Uterus (tissue), 4 donors: ENCODE data around the gene CAPG. TPM values are rescaled to one million over a fixed set of nuclear protein-coding genes. Genes with fewer than 3 reads are reported as not detected.

Experiments used
- DNase-seq, 2 donors: peaks; one replicate each; pipeline ENCODE4 v3.0.0-alpha.2; 2019 to 2020
- H3K27ac ChIP-seq, 2 donors: fragments of 200-600 bp; sonication (generic); 1 replicate in 1 of 2; 2 replicates in 1 of 2; pipeline ENCODE4 v1.5.1; 2016 to 2018
- H3K27me3 ChIP-seq, 2 donors: fragments of 200-600 bp; sonication (generic); one replicate each; pipeline ENCODE4 v1.5.1; 2018 to 2019; ENCODE audit warnings: control low read depth in 1 of 2
- H3K36me3 ChIP-seq, 2 donors: fragments of 200-600 bp; sonication (generic); one replicate each; pipeline ENCODE4 v1.5.1; 2019; ENCODE audit warnings: control low read depth in 1 of 2
- H3K4me1 ChIP-seq, 2 donors: fragments of 200-600 bp; sonication (generic); one replicate each; pipeline ENCODE4 v1.5.1; 2018 to 2019; ENCODE audit warnings: control low read depth in 1 of 2
- H3K4me3 ChIP-seq, 2 donors: fragments of 200-600 bp; sonication (generic); 1 replicate in 1 of 2; 2 replicates in 1 of 2; pipeline ENCODE4 v1.5.1; 2018 to 2019; ENCODE audit warnings: mild to moderate bottlenecking in 1 of 2
- H3K9me3 ChIP-seq, 2 donors: fragments of 200-600 bp; sonication (generic); one replicate each; pipeline ENCODE4 v1.5.1; 2019; ENCODE audit warnings: control low read depth in 1 of 2
- CTCF ChIP-seq, 4 experiments: fragments of 200-600 bp in 2 of 4; fragments of 450-650 bp in 2 of 4; sonication (generic) in 2 of 4; IDR thresholded peaks; one replicate each; pipeline ENCODE4 v1.5.1; 2016 to 2019; ENCODE audit warnings: antibody characterized with exemption in 4 of 4, mild to moderate bottlenecking in 2 of 4, moderate library complexity in 1 of 4
- POLR2A ChIP-seq, 2 donors: fragments of 450-650 bp; IDR thresholded peaks; one replicate each; pipeline ENCODE4 v1.6.1; 2016; ENCODE audit warnings: antibody characterized with exemption in 2 of 2, mild to moderate bottlenecking in 1 of 2, moderate library complexity in 1 of 2
- intact Hi-C: fragments of 100-400 bp; cut with DNase I; formaldehyde crosslinking; loops from one replicate; pipeline ENCODE4 v1.15.1; 2023; ENCODE audit warnings: low total_unique reads
- total RNA-seq, 4 donors: library from RNA; depleted of rRNA in 3 of 4; stranded (reverse); fragments of >200 nt in 3 of 4; gene quantifications; one replicate each; pipeline versions ENCODE4 v1.1.0 to v1.2.4, GENCODE V29; 2014 to 2023
- donor health status: DM: yes; HTN: yes; CAD: no.

CAPG gene
- total RNA-seq, 4 donors from 2014 or later: 12.3 to 114 (median 65.2) TPM

- peak overlapping the region; percentile 87 to 91 for H3K27ac ChIP-seq
- no peak for DNase-seq
- H3K36me3 ChIP-seq: no peaks in the 10 kb centered on the region
- no peak overlapping the region for H3K4me3 ChIP-seq
- peaks cover 0 to 21% of the 10 kb centered on the region in 2 donors for H3K4me1 ChIP-seq
- H3K27me3 ChIP-seq: no peaks in the 10 kb centered on the region
- TF ChIP-seq CTCF (IDR thresholded peaks at IDR 0.05): no peak
- no peaks in the 10 kb centered on the region for H3K9me3 ChIP-seq
- intact Hi-C loops: no loop called here
These were observed 25.2 kb upstream of the CAPG start for GRCh38 chr2:85435220-85435958.

- Histone ChIP-seq H3K4me1 (peaks cover 0 to 21% of the 10 kb centered on the region in 2 donors), H3K27me3 (no peaks in the 10 kb centered on the region), H3K27ac (peak overlapping the region in 1 of 2 donors; percentile 91), H3K9me3 (no peaks in the 10 kb centered on the region), H3K4me3 (no peak overlapping the region), H3K36me3 (no peaks in the 10 kb centered on the region)
- no peak for TF ChIP-seq CTCF (IDR thresholded peaks at IDR 0.05)
- intact Hi-C loops: no loop called here
- DNase-seq: no peak
These were observed 24.5 kb upstream of the CAPG start for GRCh38 chr2:85434696-85435095.

- DNase-seq: peak; percentile 81 to 88
- Histone ChIP-seq H3K4me3 (no peak overlapping the region), H3K27me3 (no peaks in the 10 kb centered on the region), H3K4me1 (peaks cover 0 to 18% of the 10 kb centered on the region in 2 donors), H3K27ac (peak overlapping the region; percentile 55 to 91), H3K9me3 (no peaks in the 10 kb centered on the region), H3K36me3 (no peaks in the 10 kb centered on the region)
- intact Hi-C loops: no loop called here
- TF ChIP-seq CTCF (IDR thresholded peaks at IDR 0.05) (no peak), POLR2A (IDR thresholded peaks at IDR 0.05) (peak in 1 of 2 donors; percentile 14)
These were observed 23.4 kb upstream of the CAPG start for GRCh38 chr2:85433511-85434089.

- Histone ChIP-seq H3K4me3 (no peak overlapping the region), H3K27me3 (no peaks in the 10 kb centered on the region), H3K36me3 (no peaks in the 10 kb centered on the region), H3K4me1 (peaks cover 0 to 5% of the 10 kb centered on the region in 2 donors), H3K27ac (no peak overlapping the region), H3K9me3 (no peaks in the 10 kb centered on the region)
- DNase-seq: no peak
- no peak for TF ChIP-seq CTCF (IDR thresholded peaks at IDR 0.05)
- intact Hi-C loops: no loop called here
These were observed 21.5 kb upstream of the CAPG start for GRCh38 chr2:85431570-85432205.
